ENCODE data around the gene DHX40.

- TF ChIP-seq POLR2A (IDR thresholded peaks at IDR 0.05) (no peak), CTCF (IDR thresholded peaks at IDR 0.05) (no peak)
Measured at GRCh38 chr17:59565959-59566324, 532 bp downstream of the DHX40 start.
